A673 (cell line): ENCODE measurements around the gene CPOX. TPM values are rescaled to one million over a fixed set of nuclear protein-coding genes. Genes with fewer than 3 reads are reported as not detected.

Experiments
- BruUV-seq: library from RNA; stranded (reverse); fragments of 400-500 nt; replicated peaks from 2 replicates; lab custom pipeline; 2021; lab: Mats Ljungman, UMichigan
- CTCF ChIA-PET: fragments of 300-600 bp; sonication (Branson Sonifier 250); formaldehyde crosslinking; loops from one replicate; lab custom pipeline; 2022; ENCODE audit warnings: antibody characterized with exemption; lab: Charles Lee
- POLR2A ChIA-PET: fragments of 300-600 bp; sonication (Branson Sonifier 250); formaldehyde crosslinking; loops from one replicate; lab custom pipeline; 2022; ENCODE audit warnings: antibody characterized with exemption; ENCODE audit not compliant: low non-redundant PET; lab: Charles Lee
- DNase-seq: peaks from one replicate; pipeline ENCODE4 v3.0.0-alpha.2; 2015; ENCODE audit warnings: low spot score
- H3K27ac ChIP-seq: fragments of 200-600 bp; sonication (generic); 2 replicates; pipeline ENCODE4 v1.5.1; 2016; ENCODE audit warnings: mixed run types, low read depth, mild to moderate bottlenecking, mixed read lengths, antibody characterized with exemption, low read length; ENCODE audit not compliant: poor library complexity, severe bottlenecking
- H3K27me3 ChIP-seq: fragments of 200-600 bp; sonication (generic); replicated peaks from 2 replicates; pipeline ENCODE4 v1.6.1; 2017; ENCODE audit warnings: mixed run types, low read depth, mild to moderate bottlenecking, mixed read lengths, antibody characterized with exemption, low read length; ENCODE audit not compliant: insufficient read depth, poor library complexity
- H3K36me3 ChIP-seq: fragments of 200-600 bp; sonication (generic); 2 replicates; pipeline ENCODE4 v1.6.1; 2016; ENCODE audit warnings: mixed run types, mild to moderate bottlenecking, mixed read lengths, antibody characterized with exemption, low read length; ENCODE audit not compliant: insufficient read depth, poor library complexity, severe bottlenecking
- H3K4me1 ChIP-seq: fragments of 200-600 bp; sonication (generic); 2 replicates; pipeline ENCODE4 v1.6.1; 2017; ENCODE audit warnings: mixed run types, mild to moderate bottlenecking, mixed read lengths, antibody characterized with exemption, low read length; ENCODE audit not compliant: insufficient read depth, poor library complexity, severe bottlenecking
- H3K4me3 ChIP-seq: fragments of 200-600 bp; sonication (generic); 2 replicates; pipeline ENCODE4 v1.5.1; 2016; ENCODE audit warnings: low read depth, mixed run types, mild to moderate bottlenecking, mixed read lengths, low read length; ENCODE audit not compliant: poor library complexity, severe bottlenecking
- H3K9me3 ChIP-seq: fragments of 200-600 bp; sonication (generic); 2 replicates; pipeline ENCODE4 v1.6.1; 2016; ENCODE audit warnings: mixed run types, low read depth, mild to moderate bottlenecking, mixed read lengths, antibody characterized with exemption, low read length; ENCODE audit not compliant: poor library complexity, severe bottlenecking
- CTCF ChIP-seq: fragments of 300-800, 200-600 bp; sonication (generic); conservative IDR thresholded peaks from 2 replicates; pipeline ENCODE4 v1.5.1; 2017; ENCODE audit warnings: low read depth, mild to moderate bottlenecking, antibody characterized with exemption, low read length, moderate library complexity, mixed read lengths
- EZH2 ChIP-seq: fragments of 200-600 bp; sonication (generic); IDR thresholded peaks from 2 replicates; pipeline ENCODE4 v1.6.1; 2017; ENCODE audit warnings: borderline replicate concordance, low read depth, mild to moderate bottlenecking, mixed read lengths, antibody characterized with exemption, low read length; ENCODE audit not compliant: poor library complexity, severe bottlenecking
- intact Hi-C: fragments of 100-400 bp; cut with micrococcal nuclease; formaldehyde crosslinking; loops from one replicate; pipeline ENCODE4 v1.10.0; 2022; ENCODE audit not compliant: unreplicated experiment
- total RNA-seq: library from RNA; stranded (reverse); gene quantifications from 2 replicates; pipeline ENCODE4 v1.2.3, GENCODE V29; 2021

CPOX gene
- total RNA-seq, 1 experiment from 2014 or later, result 27.7 TPM

GRCh38 chr3:98534168-98534567 is 59.2 kb downstream of the CPOX start:
- BruUV-seq, result no TSS peak
- TF ChIP-seq CTCF (no peak), EZH2 (no peak)
- CTCF ChIA-PET, result no interaction called here
- DNase-seq, result no peak
- no peaks in the 10 kb centered on the region for H3K36me3 ChIP-seq
- H3K27me3 ChIP-seq, result peaks cover 12% of the 10 kb centered on the region
- no peak overlapping the region for H3K27ac ChIP-seq
- no peaks in the 10 kb centered on the region for H3K4me1 ChIP-seq
- intact Hi-C loops, result no loop called here
- H3K9me3 ChIP-seq, result no peaks in the 10 kb centered on the region
- H3K4me3 ChIP-seq, result no peak overlapping the region
- POLR2A ChIA-PET, result no interaction called here

GRCh38 chr3:98532709-98533571 is 60.5 kb downstream of the CPOX start:
- Histone ChIP-seq H3K36me3 (no peaks in the 10 kb centered on the region), H3K4me3 (no peak overlapping the region), H3K27ac (no peak overlapping the region), H3K4me1 (no peaks in the 10 kb centered on the region), H3K27me3 (peaks cover 12% of the 10 kb centered on the region), H3K9me3 (no peaks in the 10 kb centered on the region)
- no peak for TF ChIP-seq EZH2
- no peak for TF ChIP-seq CTCF
- ChIA-PET POLR2A (no interaction called here), CTCF (no interaction called here)
- intact Hi-C loops, result no loop called here
- no peak for DNase-seq
- BruUV-seq, result no TSS peak

- Histone ChIP-seq H3K27me3 (peaks cover 15% of the 10 kb centered on the region), H3K4me3 (no peak overlapping the region), H3K9me3 (no peaks in the 10 kb centered on the region), H3K36me3 (no peaks in the 10 kb centered on the region), H3K27ac (no peak overlapping the region), H3K4me1 (no peaks in the 10 kb centered on the region)
- POLR2A ChIA-PET, result no interaction called here
- CTCF ChIA-PET, result no interaction called here
- TF ChIP-seq EZH2 (no peak), CTCF (no peak)
- BruUV-seq, result no TSS peak
- DNase-seq, result no peak
- intact Hi-C loops, result no loop called here
Observed at GRCh38 chr3:98532275-98532637, 61.2 kb downstream of the CPOX start.
